Retinal pigment epithelial cell (primary cell): ENCODE measurements around the gene ZFPM1.

Source experiments
- DNase-seq: peaks from one replicate; pipeline ENCODE4 v3.0.0-alpha.2; 2010; ENCODE audit warnings: low read depth
- H3K4me3 ChIP-seq: 2 replicates; pipeline ENCODE4 v1.5.1; 2011; ENCODE audit warnings: mild to moderate bottlenecking, low read length, control low read depth, moderate library complexity
- CTCF ChIP-seq: conservative IDR thresholded peaks from 2 replicates; pipeline ENCODE4 v1.5.1; 2011; ENCODE audit warnings: low read depth, low read length, control low read depth, inconsistent platforms

The ZFPM1 gene

GRCh38 chr16:88418869-88419268, 34.2 kb upstream of the ZFPM1 start:
- DNase-seq = no peak
- H3K4me3 ChIP-seq = no peak overlapping the region
- TF ChIP-seq CTCF = no peak

GRCh38 chr16:88419790-88420189, 33.3 kb upstream of the ZFPM1 start:
- DNase-seq = no peak
- no peak for TF ChIP-seq CTCF

GRCh38 chr16:88420496-88420895, 32.6 kb upstream of the ZFPM1 start:
- TF ChIP-seq CTCF = no peak
- DNase-seq = no peak
- H3K4me3 ChIP-seq = no peak overlapping the region

More at GRCh38 chr16:88419790-88420189, 33.3 kb upstream of the ZFPM1 start:
- H3K4me3 ChIP-seq = no peak overlapping the region

- no peak overlapping the region for H3K4me3 ChIP-seq
- no peak for TF ChIP-seq CTCF
- DNase-seq = no peak
Measured at GRCh38 chr16:88421301-88421700, 31.8 kb upstream of the ZFPM1 start.

GRCh38 chr16:88421871-88422433, 31.1 kb upstream of the ZFPM1 start:
- no peak for TF ChIP-seq CTCF
- no peak for DNase-seq
- H3K4me3 ChIP-seq = no peak overlapping the region

- no peak overlapping the region for H3K4me3 ChIP-seq
- DNase-seq = no peak
- no peak for TF ChIP-seq CTCF
Measured at GRCh38 chr16:88422733-88423447, 30.2 kb upstream of the ZFPM1 start.

- no peak for DNase-seq
- TF ChIP-seq CTCF = no peak
- no peak overlapping the region for H3K4me3 ChIP-seq
Measured at GRCh38 chr16:88423448-88423850, 29.6 kb upstream of the ZFPM1 start.
